ENCODE measurements around the gene ACER3. TPM values are rescaled to one million over a fixed set of nuclear protein-coding genes. Genes with fewer than 3 reads are reported as not detected.
"Not testable (repeated sequence)": the region's sequence is repeated elsewhere in the genome, so short reads cannot be mapped to it uniquely, and the experiment has no call there.

ACER3 gene
- total RNA-seq, 1 donor: 15.3 TPM

- peak; percentile 26 for DNase-seq (ENCODE audit: low read depth)
- TF ChIP-seq CTCF (IDR thresholded peaks at IDR 0.05; ENCODE audit: insufficient read depth, low read length): no peak
- no peak overlapping the region for H3K4me3 ChIP-seq (ENCODE audit: low read depth, low read length)
Measured at GRCh38 chr11:76856106-76856505, 4.6 kb upstream of the ACER3 start.

DNA sequence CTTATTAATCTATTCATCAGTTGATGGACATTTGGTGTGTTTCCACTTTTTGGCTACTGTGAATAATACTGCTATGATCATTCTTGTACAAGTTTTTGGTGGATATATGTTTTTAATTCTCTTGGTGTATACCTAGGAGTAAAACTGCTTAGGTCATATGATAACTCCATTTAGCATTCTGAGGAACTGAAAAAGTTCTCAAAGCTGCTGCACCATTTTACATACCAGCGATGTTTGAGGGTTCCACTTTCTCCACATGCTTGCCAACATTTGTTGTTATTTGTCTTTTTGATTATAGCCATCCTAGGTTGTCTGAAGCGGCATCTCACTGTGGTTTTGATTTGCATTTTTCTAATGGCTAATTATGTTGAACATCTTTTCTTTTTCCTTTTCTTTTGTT is 4.1 kb upstream of the ACER3 start:
- H3K4me3 ChIP-seq (ENCODE audit: low read depth, low read length): no peak overlapping the region
- DNase-seq (ENCODE audit: low read depth): no peak
- no peak for TF ChIP-seq CTCF (IDR thresholded peaks at IDR 0.05; ENCODE audit: insufficient read depth, low read length)

- no peak for TF ChIP-seq CTCF (IDR thresholded peaks at IDR 0.05; ENCODE audit: insufficient read depth, low read length)
- H3K4me3 ChIP-seq (ENCODE audit: low read depth, low read length): no peak overlapping the region
- DNase-seq (ENCODE audit: low read depth): no peak
Measured at GRCh38 chr11:76857781-76858410, 2.8 kb upstream of the ACER3 start.

DNA sequence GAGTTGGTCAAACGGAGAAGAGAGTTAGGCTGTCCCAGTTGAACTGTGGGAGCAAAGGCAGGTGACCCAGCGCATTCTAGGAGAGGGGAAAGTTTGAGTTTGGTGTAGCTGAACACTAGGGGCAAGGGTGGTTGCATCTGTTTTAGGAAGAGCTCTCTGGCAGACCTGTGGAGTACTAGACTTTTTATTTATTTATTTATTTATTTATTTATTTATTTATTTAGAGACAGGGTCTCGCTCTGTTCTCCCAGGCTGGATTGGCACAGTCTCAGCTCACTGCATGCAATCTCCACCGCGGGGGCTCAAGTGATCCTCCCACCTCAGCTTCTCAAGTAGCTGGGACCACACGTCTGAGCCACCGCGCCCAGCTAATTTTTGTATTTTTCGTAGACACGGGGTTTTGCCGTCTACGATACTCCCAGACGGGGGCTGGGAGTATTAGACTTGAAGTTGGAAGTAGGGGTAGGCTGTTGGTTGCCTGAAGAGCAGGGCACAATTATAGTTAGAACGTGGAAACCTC is 950 bp upstream of the ACER3 start:
- no peak for TF ChIP-seq CTCF (IDR thresholded peaks at IDR 0.05; ENCODE audit: insufficient read depth, low read length)
- H3K4me3 ChIP-seq (ENCODE audit: low read depth, low read length): no peak overlapping the region
- no peak for DNase-seq (ENCODE audit: low read depth)

- DNase-seq (ENCODE audit: low read depth): no peak
Measured at GRCh38 chr11:76861490-76861953, 804 bp downstream of the ACER3 start.

GRCh38 chr11:76862794-76863193 is 2.1 kb downstream of the ACER3 start:
- not testable (repeated sequence) for H3K4me3 ChIP-seq (ENCODE audit: low read depth, low read length); DNase-seq (ENCODE audit: low read depth)

More at GRCh38 chr11:76861490-76861953, 804 bp downstream of the ACER3 start:
- no peak for TF ChIP-seq CTCF (IDR thresholded peaks at IDR 0.05; ENCODE audit: insufficient read depth, low read length)
- peak overlapping the region; percentile 87 for H3K4me3 ChIP-seq (ENCODE audit: low read depth, low read length)

DNA sequence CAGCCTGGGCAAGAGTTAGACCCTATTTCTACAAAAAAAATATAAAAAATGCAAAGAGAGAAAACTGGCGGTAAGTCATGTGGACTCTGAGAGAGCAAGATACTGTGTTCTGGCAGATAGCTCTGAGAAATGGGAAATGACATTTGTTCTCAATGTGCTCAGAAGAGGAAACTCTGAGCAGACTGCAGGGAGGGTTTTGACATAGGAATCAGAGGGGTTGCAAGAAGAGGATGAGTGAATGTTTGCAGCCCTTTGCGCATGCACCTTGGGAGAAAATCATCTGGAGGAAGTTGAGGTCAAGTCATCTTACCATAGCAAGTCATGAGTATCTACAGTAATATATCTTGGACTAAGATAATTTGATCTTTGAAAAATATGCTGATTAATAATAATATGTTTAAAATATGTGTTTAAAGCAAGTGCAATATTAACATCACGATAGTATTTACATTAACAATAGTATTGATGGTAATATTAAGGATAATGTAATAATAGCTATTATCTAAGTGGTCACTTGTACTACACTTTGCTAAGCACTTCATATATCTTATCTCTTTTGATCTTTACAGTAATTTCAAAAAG is 2.6 kb downstream of the ACER3 start:
- no peak for TF ChIP-seq CTCF (IDR thresholded peaks at IDR 0.05; ENCODE audit: insufficient read depth, low read length)
- DNase-seq (ENCODE audit: low read depth): no peak
- H3K4me3 ChIP-seq (ENCODE audit: low read depth, low read length): no peak overlapping the region

All from fibroblast of the aortic adventitia (primary cell).